Tibial artery (tissue), 4 donors: ENCODE data around the gene PDE1C.

ENCODE experiments used
- DNase-seq, 2 donors: peaks; one replicate each; pipeline ENCODE4 v3.0.0-alpha.2; 2019
- H3K27ac ChIP-seq, 2 donors: fragments of 200-600 bp; sonication (generic) in 1 of 2; 1 replicate in 1 of 2; 2 replicates in 1 of 2; pipeline ENCODE4 v1.5.1; 2018 to 2019; ENCODE audit warnings: mild to moderate bottlenecking in 1 of 2
- H3K27me3 ChIP-seq, 2 donors: fragments of 200-600 bp; sonication (generic) in 1 of 2; one replicate each; pipeline versions ENCODE4 v1.5.1 to v1.6.0; 2016 to 2019
- H3K36me3 ChIP-seq, 3 donors: fragments of 200-600 bp; sonication (generic) in 2 of 3; one replicate each; pipeline ENCODE4 v1.5.1; 2016 to 2019; ENCODE audit warnings: mild to moderate bottlenecking in 2 of 3
- H3K4me1 ChIP-seq, 4 donors: fragments of 200-600 bp; sonication (generic) in 2 of 4; 1 replicate in 3 of 4; 2 replicates in 1 of 4; pipeline ENCODE4 v1.5.1; 2016 to 2019
- H3K4me3 ChIP-seq, 2 donors: fragments of 200-600 bp; sonication (generic) in 1 of 2; 1 replicate in 1 of 2; 2 replicates in 1 of 2; pipeline ENCODE4 v1.5.1; 2018 to 2019; ENCODE audit warnings: mild to moderate bottlenecking in 2 of 2
- H3K9me3 ChIP-seq, 3 donors: fragments of 200-600 bp; sonication (generic) in 1 of 3; one replicate each; pipeline ENCODE4 v1.5.1; 2016 to 2019
- CTCF ChIP-seq, 2 experiments: fragments of 200-600 bp in 1 of 2; fragments of 450-650 bp in 1 of 2; IDR thresholded peaks; one replicate each; pipeline ENCODE4 v1.5.1; 2017 to 2019; ENCODE audit warnings: antibody characterized with exemption in 2 of 2, mild to moderate bottlenecking in 1 of 2, moderate library complexity in 1 of 2
- intact Hi-C: fragments of 100-400 bp; cut with DNase I; formaldehyde crosslinking; loops from one replicate; pipeline ENCODE4 v1.15.0; 2023; ENCODE audit warnings: low total_unique reads

PDE1C gene

GRCh38 chr7:31981874-31982390, 88.3 kb downstream of the PDE1C start:
- Histone ChIP-seq H3K9me3 (peaks cover 0 to 4% (median 0%) of the 10 kb centered on the region in 3 donors), H3K27ac (no peak overlapping the region), H3K4me1 (no peaks in the 10 kb centered on the region), H3K27me3 (no peaks in the 10 kb centered on the region), H3K36me3 (no peaks in the 10 kb centered on the region), H3K4me3 (no peak overlapping the region)
- intact Hi-C loops: no loop called here
- no peak for TF ChIP-seq CTCF (IDR thresholded peaks at IDR 0.05)
- DNase-seq: no peak

GRCh38 chr7:31979690-31980330, 90.4 kb downstream of the PDE1C start:
- DNase-seq: no peak
- intact Hi-C loops: no loop called here

GRCh38 chr7:31975546-31975945, 94.7 kb downstream of the PDE1C start:
- Histone ChIP-seq H3K27me3 (no peaks in the 10 kb centered on the region), H3K27ac (no peak overlapping the region), H3K4me3 (no peak overlapping the region), H3K36me3 (no peaks in the 10 kb centered on the region), H3K9me3 (peaks cover 0 to 7% (median 0%) of the 10 kb centered on the region in 3 donors), H3K4me1 (no peaks in the 10 kb centered on the region)
- intact Hi-C loops: no loop called here
- no peak for TF ChIP-seq CTCF (IDR thresholded peaks at IDR 0.05)
- no peak for DNase-seq

More at GRCh38 chr7:31979690-31980330, 90.4 kb downstream of the PDE1C start:
- H3K36me3 ChIP-seq: no peaks in the 10 kb centered on the region
- H3K27me3 ChIP-seq: no peaks in the 10 kb centered on the region
- no peaks in the 10 kb centered on the region for H3K4me1 ChIP-seq
- no peak overlapping the region for H3K27ac ChIP-seq
- H3K4me3 ChIP-seq: no peak overlapping the region
- H3K9me3 ChIP-seq: peaks cover 0 to 7% (median 0%) of the 10 kb centered on the region in 3 donors
- TF ChIP-seq CTCF (IDR thresholded peaks at IDR 0.05): no peak

GRCh38 chr7:31974351-31974750, 95.9 kb downstream of the PDE1C start:
- no peaks in the 10 kb centered on the region for H3K36me3 ChIP-seq
- H3K4me1 ChIP-seq: no peaks in the 10 kb centered on the region
- no peak for DNase-seq
- no peak overlapping the region for H3K4me3 ChIP-seq
- intact Hi-C loops: no loop called here
- H3K27me3 ChIP-seq: no peaks in the 10 kb centered on the region
- no peak for TF ChIP-seq CTCF (IDR thresholded peaks at IDR 0.05)
- peaks cover 0 to 7% (median 0%) of the 10 kb centered on the region in 3 donors for H3K9me3 ChIP-seq
- no peak overlapping the region for H3K27ac ChIP-seq

- intact Hi-C loops: no loop called here
- Histone ChIP-seq H3K4me3 (no peak overlapping the region), H3K36me3 (no peaks in the 10 kb centered on the region), H3K27me3 (no peaks in the 10 kb centered on the region), H3K27ac (no peak overlapping the region), H3K4me1 (no peaks in the 10 kb centered on the region), H3K9me3 (no peaks in the 10 kb centered on the region)
- no peak for TF ChIP-seq CTCF (IDR thresholded peaks at IDR 0.05)
- DNase-seq: no peak
Measured at GRCh38 chr7:31971049-31971667, 99.0 kb downstream of the PDE1C start.
